GM10847 (cell line): Measurements from ENCODE around the gene TFE3.

Experiments used
- POLR2A ChIP-seq: IDR thresholded peaks from 2 replicates; pipeline ENCODE4 v1.6.1; 2011; ENCODE audit not compliant: insufficient read length; ENCODE audit errors: extremely low read depth

TFE3 gene

DNA sequence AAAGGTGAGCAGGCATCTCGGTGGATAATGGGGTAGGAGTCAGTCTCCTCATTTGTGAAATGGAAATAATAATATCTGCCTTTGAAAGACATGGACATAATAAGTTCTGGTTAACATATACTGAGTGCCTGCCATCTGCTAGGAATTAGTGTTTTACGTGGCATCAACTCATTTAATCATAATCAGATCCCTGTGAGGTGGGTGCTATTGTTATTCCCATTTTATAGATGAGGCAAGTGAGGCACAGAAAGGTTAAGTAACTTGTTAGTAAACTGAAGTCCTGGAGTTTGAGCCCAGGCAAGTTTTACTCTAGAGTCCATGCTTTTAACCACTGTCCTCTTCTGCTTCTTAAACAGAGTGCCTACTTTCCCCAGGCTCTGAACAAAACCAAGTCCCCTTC is 23.1 kb upstream of the TFE3 start:
- no peak for TF ChIP-seq POLR2A

DNA sequence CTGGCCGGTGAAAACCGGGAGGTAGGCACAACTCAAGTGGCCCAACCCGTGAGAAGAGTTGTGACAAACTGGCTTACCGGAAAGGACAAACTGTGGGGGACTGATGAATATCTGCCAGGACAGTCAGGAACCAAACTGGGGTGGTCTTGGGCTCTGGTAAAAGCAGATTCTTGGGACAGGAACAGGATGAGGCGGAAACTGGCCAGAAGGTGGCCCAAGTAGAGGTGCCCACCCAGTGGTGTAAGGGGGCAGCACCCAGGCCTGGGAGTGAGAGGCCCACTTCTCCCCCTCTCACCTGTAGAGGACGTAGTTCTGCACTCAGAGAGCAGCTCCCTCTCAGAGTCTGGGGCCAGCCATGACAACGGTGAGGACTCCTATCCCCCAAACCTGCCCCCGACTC is 21.6 kb upstream of the TFE3 start:
- no peak for TF ChIP-seq POLR2A

DNA sequence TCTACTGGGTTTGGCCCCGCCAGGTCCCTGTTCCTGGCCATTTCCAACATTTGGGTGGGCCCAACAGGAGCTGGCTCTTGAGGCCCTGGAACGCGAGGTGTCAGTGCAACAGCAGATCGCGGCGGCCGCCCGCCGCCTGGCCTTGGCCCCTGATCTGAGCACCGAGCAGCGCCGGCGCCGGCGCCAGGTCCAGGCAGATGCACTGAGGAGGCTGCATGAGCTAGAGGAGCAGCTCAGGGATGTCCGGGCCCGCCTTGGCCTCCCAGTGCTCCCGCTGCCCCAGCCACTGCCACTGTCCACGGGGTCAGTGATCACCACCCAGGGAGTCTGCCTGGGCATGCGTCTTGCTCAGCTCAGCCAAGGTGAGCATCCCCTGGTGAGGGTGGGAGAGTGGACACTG is 21.1 kb upstream of the TFE3 start:
- TF ChIP-seq POLR2A: no peak

DNA sequence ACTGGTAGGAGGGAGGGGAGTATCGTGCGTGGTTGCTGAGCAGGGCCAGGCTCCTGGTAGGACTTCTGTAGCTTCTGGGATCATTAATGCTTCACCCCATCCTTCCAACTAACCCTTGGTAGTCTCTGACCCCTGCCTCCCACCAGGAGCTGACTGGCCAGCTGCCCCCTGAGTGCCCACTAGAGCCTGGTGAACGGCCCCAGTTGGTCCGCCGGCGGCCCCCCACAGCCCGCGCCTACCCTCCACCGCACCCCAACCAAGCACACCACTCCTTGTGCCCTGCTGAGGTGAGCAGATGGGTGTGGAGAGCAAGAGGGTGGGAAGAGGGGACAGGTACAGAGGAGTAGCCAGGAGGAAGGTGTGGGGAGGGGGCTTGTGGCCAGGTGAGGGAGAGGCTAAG is 20.6 kb upstream of the TFE3 start:
- no peak for TF ChIP-seq POLR2A

DNA sequence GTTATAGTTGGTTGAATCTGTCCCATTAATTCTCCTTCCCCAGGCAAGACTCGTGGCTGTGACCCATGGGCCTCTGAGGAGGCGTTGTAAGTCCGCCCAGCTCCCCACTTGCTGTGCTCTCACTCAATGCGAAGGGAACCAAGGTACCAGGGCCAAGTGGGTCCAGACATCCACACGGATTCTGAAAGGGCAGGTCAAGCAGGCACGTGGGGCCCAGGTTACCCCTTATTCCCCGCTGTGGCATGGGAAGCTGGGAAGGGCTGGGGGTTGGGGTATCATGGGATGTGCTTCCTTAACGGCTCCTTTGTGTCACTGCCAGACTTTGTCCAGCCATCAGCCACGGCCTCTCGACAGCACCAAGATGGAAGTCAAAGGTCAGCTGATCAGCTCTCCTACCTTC is 18.8 kb upstream of the TFE3 start:
- TF ChIP-seq POLR2A: no peak

DNA sequence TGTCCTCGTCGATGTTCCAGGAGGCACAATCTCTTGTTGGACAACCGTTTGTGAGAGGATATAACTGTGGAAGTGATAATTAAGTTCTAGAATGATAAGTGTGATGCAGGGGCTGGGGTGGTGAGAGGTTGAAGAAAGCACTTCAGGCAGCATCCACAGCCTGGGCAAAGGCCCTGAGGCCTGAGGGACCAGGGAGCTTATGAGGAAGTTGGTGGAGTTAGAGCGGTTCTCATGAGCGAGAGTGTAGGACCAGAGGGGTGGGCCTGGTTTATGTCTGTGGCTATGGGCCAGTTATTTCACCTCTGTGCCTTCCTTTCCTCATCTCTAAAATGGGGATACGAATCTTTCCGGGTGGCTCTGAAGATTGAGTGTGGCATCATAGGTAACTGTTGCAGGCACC is 18.3 kb upstream of the TFE3 start:
- no peak for TF ChIP-seq POLR2A

DNA sequence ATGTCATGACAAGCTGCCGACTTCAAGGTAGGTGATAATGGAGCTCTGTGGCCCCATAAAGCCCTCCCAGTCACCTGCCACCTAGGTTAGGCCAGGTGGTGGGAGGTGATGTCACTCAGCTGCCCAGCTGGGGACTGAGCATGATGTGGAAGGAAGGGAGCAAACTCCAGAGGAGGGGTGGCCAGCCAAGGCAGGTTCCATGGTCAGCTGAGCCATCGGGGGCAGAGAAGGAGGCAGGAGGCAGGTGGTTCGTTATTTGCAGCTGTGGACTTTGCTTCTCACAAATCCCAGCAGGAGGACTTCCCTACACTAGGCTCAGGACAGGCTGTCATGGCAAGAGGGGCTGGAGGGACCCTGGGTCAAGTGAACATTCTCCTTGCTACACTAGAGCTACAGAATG is 17.8 kb upstream of the TFE3 start:
- no peak for TF ChIP-seq POLR2A

DNA sequence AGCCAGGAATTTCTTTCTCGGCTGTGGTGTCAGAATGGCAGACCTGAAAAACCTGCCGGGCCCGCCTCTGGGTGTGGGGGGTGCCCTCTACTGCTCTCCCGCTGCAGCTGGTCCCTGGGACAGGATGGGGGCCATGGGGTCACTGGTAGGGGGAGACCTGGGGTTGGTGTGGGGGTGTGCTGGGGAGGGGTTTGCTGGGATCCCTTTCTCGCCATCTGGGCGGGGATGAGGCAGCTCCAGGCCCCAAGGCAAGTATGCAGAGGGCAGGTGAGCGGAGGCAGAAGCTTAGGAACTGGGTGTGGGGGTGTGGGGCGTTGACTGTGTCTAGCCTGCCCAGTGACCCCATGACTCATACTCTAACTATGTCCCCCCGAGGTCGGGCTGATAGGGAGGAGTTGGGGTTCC is 16.5 kb upstream of the TFE3 start:
- no peak for TF ChIP-seq POLR2A

DNA sequence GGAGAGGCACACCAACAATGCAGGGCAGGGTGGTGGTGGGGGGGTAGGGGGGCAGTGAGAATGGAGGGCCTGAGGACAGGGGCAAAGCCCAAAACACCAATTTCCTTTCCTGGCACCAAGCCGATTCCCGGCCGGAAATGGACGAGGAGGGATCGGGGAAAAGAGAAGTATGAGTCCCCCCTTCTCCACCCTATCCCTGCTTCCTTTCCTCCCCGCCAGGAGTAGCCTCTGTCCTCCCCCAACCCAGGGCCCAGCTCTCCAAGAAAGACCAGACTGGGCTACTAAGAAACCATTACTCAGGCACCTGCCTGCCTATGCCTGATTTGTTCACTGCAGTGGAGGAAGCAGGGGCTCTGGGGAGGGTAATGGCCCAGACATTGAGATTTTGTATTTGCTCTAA is 16.0 kb upstream of the TFE3 start:
- no peak for TF ChIP-seq POLR2A

DNA sequence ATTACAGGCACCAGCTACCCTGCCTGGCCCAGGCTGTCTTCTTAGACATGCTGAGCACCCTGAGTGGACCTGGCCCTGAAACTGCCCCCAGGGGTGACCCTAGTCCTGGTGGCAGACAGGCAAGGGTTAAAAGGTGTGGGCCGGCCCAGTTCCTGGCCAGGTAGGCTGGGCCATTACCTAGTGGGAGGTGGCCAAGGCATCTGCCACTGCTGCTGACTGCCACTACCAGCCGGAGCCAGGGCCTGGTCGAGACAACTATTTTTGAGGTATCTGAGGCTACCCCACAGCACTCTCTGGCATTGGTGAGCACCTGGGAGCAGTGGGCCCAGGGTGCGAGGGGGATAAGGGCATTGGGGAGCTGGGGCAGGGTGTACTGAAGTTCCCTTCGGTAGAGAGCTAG is 15.6 kb upstream of the TFE3 start, which contains the start of gene CCDC120:
CCDC120 (plus strand) TSS at position 206 of the 400 bp plus-strand sequence. CDS start 3,043 bp downstream, outside the sequence.
- no peak for TF ChIP-seq POLR2A

DNA sequence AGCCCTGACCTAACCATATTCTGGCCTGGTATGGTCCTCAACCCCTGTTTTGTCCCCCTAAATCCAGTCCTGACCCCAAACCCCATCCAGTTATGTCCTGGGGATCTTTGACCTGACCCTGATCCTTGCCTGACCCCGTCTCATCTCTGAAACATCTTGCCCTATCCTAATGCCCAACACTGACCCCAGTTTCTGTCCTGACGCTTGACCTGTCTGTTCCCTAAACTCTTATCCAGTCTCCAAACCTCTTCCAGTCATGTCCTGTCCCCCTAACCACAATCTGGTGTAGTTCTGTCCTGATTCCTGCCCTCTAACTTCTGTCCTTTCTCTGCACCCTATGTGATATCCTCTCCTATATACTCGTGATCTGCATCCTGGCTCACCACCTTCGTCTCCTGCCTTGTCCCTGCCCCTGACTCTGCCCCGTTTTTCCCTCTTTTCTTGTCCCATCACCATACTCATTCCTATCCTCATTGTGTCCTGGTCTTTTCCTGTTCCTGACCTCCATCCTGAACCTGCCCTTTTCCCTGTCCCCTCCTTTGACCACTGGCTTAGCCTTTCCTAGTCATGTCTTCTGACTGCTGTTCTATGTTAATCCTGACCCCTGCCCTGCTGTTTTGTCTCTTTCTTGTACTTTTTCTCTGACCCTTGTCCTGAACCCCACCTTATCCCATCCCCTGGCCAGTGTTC is 11.1 kb upstream of the TFE3 start:
- TF ChIP-seq POLR2A: no peak

DNA sequence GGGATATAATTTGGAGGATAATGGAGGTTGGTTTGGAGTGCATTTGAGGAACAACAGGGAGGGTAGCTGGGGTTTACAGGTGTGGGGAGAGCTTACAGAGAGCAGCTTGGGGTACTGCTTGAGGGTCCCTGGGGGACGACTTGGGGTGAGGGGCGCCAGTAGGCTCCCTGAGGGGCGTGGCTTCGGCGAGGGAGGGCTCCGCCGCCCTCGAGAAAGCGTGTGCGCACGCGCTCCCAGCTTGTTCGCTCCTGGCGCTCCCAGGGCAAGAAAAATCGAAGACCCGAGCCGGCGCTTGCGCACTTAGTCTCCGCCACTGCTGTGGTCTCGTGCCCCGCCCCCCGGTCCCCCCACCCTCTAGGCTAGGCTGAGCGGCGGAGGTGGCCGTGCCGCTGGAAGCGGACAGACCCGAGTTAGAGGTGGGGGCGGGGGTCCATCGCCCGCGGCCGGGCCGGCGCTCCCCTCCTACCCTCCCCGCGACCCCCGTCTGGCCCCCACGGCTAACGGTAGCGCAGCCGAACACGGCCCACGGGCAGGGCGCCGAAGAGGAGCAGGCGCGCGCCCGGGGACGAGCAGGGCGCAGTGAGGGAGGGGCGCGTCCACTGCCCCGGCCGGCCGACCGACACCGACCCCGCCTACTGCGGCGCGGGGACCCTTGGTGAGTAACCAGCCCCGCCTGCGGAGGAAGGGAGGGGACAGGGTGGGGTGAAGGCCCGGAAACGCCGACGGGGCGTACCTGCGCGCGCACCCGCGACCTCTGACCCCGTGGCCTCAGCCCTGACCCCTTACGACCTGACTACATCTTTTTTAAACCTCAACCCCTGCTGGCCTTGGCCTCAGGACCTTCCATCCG is 10.3 kb upstream of the TFE3 start:
- TF ChIP-seq POLR2A: no peak

DNA sequence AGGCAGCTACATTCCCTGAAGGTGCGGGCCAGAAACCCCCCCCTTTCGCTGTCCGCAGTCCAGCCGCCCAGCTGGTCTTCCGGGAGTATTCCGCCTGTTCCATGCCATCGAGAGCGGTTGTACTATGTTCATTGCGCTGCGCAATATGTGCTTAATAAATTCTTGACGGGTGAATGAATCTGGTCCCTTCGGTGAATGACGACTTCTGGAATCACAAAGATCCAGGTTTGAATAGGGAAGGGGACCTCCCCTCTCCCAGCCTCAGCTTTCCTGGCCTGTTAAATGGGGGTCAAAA is 777 bp upstream of the TFE3 start:
- TF ChIP-seq POLR2A: no peak

DNA sequence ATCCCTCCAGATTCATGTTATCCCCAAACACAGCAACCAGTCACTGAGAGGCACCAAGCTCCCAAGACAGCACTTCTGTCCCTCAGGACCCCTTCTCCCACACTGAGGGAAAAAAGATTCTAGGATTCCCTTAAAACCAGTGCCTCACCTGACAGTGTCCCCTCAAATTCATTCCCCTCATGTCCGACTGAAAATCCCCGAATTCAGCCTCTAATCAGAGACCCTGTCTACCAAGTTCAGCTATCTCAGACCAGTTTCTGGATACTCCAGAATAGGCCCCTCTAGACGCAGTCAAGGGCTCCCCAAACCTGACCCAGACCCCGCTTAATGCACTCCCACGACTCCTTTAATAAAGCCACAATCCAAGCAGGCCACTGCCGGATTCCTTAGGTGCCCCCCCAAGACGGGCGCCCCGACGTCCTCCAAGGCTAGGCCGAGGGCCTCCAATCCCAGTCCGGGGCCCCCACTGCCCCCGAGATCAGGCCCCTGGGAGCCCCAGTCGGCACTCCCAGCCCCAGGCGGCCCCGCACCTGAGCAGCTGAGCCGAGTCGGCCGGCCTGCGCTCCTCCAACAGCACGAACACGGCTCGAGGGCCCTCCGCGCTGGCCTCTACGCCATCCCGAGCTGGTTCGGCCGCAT is 457 bp downstream of the TFE3 start:
- no peak for TF ChIP-seq POLR2A

DNA sequence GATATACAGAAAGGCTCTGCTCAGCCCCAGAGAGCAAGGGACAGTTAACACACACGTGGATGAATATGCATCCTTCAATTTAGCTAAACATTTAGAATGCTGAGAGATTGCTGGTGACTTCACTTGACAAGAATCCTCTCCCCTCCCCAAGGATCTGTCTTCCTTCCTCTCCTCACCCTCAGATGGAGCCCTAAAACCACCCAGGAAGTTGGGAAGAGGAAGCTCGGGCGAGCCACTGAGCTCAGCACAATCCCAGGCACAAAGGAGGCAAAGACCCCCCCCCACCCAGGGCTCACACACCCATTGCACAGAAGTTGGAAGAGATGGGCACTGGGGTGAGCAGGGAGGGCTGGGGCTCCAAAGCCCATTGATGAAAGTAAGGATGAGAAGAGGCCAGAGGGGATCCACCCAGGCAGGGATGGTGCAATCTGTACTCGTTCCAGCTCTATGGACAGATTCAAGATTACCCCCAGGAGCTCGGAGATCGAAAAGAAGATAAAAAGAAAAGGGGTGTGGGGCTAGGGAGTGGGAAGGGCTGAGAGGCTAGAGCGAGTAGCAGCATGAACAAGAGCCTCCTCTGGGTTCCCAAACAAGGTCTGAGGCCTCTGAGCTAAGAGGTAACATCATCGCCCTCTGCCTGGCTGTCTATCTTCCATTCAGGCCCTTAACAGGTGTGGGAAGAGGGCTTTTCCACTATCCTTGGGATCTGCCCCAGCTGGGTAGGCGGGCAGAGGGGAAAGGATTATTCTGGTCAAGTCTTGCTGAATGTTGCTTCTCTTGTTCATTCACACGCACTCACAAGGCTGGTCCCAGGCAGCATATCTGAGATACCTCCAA is 1.2 kb downstream of the TFE3 start:
- no peak for TF ChIP-seq POLR2A
